GM04504 (cell line): ENCODE results near the gene P2RY8.
A peak's percentile ranks its signal among the peaks of the same experiment; 100 is the strongest.
"Not testable (repeated sequence)": the region's sequence is repeated elsewhere in the genome, so short reads cannot be mapped to it uniquely, and the experiment has no call there.

Experiments
- DNase-seq: peaks from one replicate; pipeline ENCODE4 v3.0.0-alpha.2; 2012; ENCODE audit warnings: low read depth

The P2RY8 gene

DNA sequence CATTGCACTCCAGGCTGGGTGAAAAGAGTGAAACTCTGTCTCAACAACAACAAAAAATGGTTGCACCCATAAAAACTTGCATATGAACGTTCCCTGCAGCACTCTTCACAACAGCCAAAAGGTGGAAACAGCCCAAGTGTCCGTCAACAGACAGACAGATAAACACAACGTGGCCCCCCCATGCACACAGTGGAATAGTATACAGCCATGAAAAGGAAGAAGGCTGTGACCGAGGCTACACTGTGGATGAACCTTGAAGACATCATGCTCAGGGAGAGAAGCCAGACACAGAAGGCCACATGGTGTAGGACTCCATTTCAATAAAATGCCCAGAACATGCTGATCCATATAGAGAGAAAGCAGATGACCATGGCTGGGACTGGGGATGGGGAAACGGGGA lies 50.8 kb downstream of the P2RY8 start:
- no peak for DNase-seq

DNA sequence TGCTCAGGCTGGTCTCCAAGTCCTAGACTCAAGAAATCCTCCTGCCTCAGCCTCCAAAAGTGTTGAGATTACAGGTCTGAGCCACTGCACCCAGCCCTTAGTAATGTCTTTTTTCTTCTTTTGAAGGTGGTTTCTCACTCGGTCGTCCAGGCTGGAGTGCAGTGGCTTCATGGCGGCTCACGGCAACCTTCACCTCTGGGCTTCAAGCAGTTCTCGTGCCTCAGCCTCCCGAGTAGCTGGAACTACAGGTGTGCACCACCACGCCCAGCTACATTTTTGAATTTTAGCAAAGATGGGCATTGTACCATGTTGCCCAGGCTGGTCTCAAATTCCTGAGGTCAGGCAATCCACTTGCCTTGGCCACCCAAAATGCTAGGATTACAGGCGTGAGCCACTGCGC lies 52.0 kb downstream of the P2RY8 start:
- DNase-seq: no peak

DNA sequence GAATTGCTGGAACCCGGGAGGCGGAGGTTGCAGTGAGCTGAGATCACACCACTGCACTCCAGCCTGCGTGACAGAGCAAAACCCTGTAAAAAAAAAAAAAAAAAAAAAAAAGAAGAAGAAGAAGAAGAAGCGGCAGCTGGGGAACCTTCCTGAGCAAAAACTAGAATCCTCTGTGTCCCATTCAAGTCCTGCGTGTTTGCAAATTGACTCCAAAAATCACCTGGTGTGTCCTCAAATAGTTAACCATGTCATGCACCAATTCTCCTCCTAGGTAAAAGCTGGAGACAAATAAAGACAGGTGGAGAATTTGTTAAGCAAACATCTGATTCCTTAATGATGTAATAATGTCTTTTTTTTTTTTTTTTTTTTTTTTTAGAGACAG lies 52.4 kb downstream of the P2RY8 start:
- no peak for DNase-seq

DNA sequence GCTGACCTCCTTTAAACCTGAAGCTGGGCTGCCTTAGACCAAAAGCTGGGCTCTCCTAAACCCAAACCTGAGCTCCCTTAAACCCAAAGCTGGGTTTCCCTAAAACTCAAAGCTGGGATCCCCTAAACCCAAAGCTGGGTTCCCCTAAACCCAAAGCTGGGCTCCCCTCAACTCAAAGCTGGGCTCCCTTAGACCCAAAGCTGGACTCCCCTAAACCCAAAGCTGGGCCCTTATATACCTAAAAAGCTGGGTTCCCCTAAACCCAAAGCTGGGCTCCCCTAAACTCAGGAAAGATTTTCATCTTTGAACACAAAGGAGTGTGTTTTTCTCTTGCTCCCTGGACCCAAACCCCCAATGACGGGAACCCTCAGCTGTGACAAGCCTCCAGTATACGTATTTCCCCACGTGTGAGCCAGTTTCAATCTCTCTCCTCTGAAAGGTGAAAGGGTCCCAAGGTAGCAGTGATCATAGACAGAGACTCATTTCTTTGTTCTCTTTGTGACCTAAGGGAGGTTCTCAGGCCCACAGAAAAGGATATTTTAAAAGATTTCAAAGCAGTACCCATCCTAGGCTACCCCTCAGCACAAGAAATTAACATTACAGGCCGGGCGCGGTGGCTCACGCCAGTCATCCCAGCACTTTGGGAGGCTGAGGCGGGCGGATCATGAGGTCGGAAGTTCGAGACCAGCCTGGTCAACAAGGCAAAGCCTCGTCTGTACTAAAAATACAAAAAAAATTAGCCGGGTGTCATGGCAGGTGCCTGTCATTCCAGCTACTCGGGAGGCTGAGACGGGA lies 52.9 kb downstream of the P2RY8 start:
- no peak for DNase-seq

DNA sequence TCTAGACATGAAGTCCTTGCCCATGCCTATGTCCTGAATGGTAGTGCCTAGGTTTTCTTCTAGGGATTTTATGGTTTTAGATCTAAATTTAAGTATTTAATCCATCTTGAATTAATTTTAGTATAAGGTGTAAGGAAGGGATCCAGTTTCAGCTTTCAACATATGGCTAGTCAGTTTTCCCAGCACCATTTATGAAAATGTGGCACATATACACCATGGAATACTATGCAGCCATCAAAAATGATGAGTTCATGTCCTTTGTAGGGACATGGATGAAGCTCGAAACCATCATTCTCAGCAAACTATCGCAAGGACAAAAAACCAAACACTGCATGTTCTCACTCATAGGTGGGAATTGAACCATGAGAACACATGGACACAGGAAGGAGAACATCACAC lies 54.5 kb downstream of the P2RY8 start:
- not testable (repeated sequence) for DNase-seq

DNA sequence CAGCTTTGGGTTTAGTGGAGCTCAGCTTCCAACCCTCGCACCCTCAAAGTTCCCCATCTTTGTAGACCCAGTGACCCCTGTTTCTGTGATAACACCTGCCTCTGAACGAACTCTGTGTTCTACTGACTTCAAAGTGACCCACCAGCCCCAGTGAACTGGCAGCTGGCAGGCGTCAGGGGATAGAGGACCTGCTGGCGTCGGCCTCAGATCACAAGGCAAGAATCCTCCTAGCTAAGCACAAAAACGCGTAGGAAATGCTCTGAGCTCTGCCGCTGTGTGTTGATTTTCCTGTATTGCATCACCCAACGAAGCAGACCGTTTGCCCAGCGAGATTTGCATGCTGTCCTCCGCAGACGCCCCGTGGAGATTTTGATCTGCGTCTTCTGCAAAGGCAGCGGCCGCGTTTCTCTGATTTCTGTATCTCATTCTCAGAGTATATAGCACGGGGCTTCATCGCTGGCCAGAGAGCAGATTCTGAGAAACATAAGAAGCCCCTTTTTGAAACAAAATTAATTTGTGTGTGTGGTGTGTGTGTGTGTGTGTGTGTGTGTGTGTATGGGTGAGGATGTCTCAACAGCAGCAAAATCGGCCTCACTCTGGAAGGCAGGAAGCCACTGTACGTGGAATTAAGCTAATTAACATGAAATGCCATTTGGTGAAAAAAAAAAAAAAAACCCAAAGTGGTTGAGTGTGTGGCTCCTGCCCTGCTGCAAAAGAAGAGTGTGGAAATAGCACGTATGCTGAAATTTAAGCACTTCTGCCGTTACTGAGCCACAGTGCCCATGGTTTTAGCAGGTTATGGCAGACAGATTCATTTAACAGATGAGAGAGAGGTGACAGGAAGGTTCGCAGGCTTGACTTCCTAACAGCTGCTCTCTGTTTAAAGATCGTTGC lies 55.1 kb downstream of the P2RY8 start:
- peak; percentile 60 for DNase-seq

DNA sequence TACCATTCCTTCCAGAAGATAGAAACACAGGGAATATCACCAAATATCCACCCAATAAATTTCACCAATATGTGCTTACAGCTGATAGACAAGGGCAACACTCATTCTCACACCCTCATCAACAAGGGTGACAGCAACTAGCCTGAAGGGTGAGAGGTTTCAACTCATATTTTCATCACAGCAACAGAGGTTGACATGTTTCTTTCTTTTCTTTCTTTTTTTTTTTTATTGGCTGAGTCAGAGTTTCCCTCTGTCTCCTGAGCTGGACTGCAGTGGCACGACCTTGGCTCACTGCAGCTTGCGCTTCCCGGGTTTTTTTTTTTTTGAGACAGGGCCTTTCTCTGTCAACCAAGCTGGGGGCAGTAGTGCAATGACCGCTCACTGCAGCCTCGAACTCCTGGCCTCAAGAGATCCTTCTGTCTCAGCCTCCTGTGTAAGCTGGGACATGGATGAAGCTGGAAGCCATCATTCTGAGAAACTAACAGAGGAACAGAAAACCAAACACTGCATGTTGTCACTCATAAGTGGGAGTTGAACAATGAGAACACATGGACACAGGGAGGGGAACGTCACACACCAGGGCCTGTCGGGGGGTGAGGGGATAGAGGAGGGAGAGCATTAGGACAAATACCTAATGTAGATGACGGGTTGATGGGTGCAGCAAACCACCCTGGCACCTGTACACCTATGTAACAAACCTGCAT lies 56.8 kb downstream of the P2RY8 start:
- no peak for DNase-seq

DNA sequence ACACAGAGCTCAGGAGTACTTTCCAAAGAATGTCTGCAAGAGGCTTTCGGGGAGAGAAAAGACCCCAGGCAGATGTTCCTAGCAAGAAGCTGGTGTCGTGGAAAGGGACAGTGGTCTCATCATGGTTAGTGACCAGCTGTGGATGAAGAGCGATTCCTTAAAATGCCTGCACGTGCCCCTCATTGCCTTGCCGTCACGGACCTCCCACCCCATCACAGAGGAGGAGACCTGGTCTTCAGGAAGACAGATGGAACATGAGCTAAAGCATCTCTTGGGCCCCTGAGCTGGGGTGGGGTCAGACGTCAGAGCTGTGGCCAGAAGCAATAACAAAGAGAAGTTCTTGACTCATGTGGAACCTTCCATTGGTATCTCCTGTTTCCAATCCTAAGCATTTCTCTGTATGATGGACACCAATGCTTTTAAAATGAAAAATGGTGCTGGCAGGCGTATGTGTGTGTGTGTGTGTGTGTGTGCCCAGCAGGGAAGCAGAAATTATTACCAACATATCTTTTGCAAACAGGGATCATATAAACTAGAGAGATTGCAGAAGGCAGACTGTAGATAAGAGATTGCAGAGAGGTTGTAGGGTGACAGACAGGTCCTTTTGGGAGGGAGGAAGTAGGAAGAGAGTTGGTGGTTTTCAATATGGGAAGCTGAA lies 59.1 kb downstream of the P2RY8 start:
- no peak for DNase-seq

DNA sequence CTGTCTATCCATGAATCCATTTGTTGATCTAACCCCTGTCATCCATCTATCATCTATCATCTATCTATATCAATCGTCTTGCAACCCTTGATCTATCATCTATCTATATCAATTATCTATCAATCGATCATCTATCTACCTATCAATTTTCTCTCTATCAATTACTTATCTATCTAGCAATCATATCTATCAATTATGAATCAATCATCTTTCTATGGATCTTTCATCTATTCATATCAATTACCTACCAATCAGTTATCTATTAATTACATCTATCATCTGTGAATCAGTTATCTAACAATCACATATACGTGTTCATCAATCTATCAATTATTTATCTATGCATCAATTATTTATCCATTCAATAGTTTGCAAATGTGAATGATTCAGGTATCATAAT lies 59.8 kb downstream of the P2RY8 start:
- no peak for DNase-seq

DNA sequence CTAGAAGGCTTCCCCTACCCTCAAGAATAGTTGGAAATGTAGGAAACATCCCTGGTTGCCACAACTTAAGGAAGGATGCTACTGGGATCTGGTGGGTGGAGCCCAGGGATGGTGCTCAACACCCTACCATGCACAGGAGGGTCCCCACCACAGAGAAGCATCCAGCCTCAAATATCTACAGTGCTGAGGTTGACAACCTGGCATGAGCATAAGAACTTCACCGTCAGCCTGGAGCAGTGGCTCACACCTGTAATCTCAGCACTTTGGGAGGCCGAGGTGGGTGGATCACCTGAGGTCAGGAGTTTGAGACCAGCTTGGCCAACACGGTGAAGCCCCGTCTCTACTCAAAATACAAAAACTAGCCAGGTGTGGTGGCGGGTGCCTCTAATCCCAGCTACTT lies 60.3 kb downstream of the P2RY8 start:
- DNase-seq: no peak

DNA sequence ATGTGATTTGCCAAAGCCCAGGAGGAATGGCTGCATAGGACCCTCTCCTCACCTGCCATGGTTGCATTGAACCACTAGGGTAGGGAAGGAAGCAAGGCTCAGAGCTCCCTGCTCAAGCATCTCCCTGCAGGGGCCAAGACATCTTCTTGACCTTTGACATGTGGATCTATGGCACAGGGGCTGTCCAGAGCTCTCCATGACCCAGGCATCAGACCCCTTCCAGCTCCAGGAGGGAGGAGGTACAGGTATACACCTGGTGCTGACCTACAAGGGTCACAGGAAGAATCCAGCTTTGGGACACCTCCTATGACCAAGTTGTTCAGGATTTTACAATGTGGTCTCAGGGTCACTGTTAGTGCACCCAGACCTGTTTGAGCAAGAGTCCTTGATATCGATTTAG lies 61.1 kb downstream of the P2RY8 start:
- no peak for DNase-seq

DNA sequence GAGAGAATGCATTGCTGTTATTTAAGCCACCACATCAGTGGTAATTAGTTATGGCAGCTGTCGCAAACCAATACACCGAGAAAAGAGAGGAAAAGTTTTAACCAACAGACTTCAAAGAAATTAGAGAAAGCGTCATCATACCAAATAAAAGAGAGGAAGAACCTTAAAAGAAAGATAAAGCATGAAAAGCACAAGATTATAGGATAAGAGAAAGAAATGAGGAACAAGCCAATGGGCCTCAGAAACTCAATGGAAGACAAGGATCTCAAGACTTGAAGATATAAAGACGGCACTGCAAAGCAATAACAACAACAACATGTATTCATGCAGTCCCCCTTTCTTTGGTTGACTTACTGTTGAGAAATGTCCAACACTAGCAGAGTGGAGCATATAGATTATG lies 61.5 kb downstream of the P2RY8 start:
- no peak for DNase-seq

DNA sequence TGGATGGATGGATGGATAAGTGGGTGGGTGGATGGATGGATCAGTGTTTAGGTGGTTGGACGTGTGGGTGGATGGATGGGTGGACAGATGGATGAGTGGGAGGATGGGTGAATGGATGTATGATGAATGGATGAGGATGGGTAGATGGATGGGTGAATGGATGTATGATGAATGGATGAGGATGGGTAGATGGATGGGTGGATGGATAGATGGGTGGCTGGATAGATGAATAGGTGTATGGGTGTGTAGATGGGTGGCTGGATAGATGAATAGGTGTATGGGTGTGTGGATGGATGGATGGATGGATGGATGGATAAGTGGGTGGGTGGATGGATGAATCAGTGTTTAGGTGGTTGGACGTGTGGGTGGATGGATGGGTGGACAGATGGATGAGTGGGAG lies 62.4 kb downstream of the P2RY8 start:
- not testable (repeated sequence) for DNase-seq

DNA sequence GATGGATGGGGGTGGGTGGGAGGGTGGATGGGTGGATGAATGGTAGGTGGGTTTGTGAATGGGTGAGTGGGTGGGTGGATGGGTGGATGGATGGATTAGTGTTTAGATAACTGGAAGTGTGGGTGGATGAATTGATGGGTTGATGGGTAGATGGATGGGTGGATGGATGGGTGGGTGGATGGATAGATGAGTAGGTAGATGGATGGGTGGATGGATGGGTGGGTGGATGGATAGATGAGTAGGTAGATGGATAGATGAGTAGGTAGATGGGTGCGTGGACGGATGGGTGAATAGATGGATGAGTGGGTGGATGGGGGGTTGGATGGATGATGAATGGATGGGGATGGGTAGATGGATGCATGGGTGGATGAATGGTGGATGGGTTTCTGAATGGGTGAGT lies 64.0 kb downstream of the P2RY8 start:
- DNase-seq: no peak

DNA sequence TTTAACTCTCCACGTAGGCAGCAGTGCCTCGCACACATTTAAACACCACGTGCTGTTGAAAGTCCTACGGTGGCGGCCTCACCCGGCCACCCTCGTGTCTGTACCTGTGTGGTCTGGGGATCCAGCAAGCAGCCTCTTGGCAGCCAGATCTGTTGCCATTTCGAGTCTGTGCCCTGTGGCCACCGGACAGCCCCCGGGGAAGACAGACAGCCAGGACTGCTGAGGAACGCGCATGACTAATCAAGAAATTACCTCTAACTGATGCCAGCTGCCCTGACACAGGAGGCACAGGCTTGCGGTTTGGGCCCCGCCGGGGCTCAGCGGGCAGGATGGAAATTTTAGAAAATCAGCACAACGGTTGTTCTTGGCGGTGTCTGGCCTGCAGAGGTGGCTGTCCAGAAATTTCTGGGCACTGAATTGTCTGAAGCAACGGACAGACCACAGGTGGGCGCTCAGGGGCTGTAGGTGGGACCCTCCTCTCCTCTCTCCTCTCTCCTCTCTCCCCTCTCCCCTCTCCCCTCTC lies 68.7 kb downstream of the P2RY8 start:
- DNase-seq: peak; percentile 16

DNA sequence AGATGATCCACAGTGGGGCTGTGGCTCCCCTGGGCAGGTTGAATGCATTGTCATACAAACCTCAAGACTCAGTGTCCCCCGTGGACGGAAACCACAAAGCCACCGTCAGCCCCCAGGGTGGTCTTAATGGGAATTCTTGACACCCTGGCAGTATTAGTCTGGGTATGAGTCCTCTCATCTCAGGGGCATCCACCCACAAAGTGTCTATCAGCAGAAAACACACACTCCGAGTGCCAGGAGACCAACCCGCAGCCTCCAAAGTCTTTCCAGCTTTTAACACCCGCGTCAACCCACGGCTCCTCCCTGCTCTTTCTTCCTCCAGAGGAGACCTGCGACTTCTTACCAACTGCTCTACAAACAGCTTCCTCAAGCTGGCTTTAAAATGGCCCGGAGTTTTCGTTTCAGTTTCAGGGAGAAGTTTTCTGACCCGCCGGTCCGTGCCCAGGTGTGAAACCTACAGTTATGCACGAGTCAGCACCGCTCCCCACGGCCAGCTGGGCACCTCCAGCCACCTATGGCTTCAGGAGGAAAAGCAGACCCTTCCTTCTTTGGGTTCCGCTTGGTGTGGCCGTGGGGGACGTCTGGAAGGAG lies 69.9 kb downstream of the P2RY8 start:
- no peak for DNase-seq

DNA sequence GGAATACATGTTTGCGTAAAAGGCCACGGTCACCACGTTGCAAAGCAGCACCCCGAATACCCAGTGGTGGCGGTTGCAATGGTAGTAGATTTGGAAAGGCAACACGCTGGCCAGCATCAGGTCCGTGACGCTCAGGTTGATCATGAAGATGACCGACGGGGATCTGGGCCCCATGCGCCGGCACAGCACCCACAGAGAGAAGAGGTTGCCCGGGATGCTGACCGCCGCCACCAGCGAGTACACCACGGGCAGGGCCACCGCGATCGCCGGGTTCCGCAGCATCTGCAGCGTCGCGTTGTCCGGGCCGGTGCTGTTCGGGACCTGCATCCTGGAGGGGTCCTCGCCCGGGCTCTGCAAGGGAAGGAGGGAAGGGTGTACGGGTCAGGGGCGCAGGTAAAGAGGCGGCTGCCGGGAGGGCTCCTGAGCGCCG lies 70.7 kb downstream of the P2RY8 start:
- no peak for DNase-seq

DNA sequence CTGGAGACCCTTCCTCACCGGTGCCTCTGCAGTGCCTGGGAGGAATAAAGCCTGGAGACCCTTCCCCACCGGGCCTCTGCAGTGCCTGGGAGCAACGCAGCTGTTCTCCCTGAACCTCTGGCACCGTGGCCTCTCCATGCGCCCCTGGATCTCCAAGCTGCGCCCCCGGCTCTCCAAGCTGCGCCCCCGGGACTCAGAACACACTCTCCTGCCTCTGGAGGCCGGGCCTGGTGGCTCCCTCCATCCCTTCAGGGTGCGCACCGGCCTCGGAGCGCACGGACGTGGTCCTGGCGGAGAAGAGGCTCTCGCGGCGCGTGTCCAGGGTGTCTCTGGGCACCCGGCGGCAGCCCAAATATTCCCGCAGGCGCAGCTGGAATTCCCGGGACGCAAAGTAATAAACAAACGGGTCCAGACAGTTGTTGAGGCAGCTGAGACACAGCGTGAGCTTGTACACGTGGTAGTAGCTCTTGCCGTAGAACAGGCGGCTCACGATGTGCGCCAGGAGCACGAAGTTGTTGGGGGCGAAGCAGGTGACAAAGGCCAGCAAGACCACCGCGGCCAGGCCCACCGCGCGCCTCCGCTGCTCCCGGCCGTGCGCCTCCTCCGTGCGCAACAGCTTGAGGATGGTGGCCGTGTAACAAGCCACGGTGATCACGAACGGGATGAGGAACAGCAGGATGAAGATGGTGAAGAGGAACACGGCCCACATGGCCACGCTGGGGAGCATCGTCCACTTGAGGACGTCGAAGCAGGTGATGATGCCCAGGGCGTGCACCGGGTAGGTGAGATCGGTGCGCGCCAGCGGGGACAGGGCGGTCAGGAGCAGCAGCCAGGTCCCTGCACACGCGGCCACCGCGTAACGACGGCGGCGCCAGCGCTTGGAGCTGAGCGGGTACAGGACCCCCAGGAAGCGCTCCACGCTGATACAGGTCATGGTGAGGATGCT lies 71.4 kb downstream of the P2RY8 start:
- DNase-seq: no peak

DNA sequence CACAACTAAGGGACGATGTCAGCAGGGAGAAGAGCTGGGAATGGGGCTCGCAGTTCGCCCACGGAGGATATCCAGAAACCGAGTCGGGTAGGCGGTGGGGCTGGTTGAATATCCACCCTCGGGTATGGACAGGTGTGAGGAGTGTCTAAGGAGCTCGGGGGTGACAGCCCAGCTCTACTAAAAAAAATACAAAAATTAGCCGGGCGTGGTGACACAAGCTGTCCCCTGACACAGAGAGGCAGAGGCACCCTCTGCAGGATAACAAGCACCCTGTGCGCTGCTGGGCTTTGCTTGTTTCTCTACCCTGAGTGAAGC lies 72.1 kb downstream of the P2RY8 start:
- no peak for DNase-seq
